Mucosa of descending colon (tissue), 3 donors: ENCODE data around the gene LBH. TPM values are rescaled to one million over a fixed set of nuclear protein-coding genes. Genes with fewer than 3 reads are reported as not detected.

Experiments used
- ATAC-seq: fragments of 200-7000 bp; cut with Tn5 transposase; one replicate; pipeline ENCODE4 v1.9.1; 2020; ENCODE audit warnings: mild to moderate bottlenecking, moderate library complexity
- DNase-seq, 3 donors: peaks; one replicate each; pipeline ENCODE4 v3.0.0-alpha.2; 2020
- H3K36me3 ChIP-seq: fragments of 200-600 bp; one replicate; pipeline ENCODE4 v1.8.0; 2021; ENCODE audit warnings: low read depth, mild to moderate bottlenecking
- H3K4me1 ChIP-seq: fragments of 200-600 bp; one replicate; pipeline ENCODE4 v1.8.0; 2021; ENCODE audit warnings: low read depth, mild to moderate bottlenecking
- H3K4me3 ChIP-seq: fragments of 200-600 bp; one replicate; pipeline ENCODE4 v1.8.0; 2021; ENCODE audit warnings: mild to moderate bottlenecking
- H3K9me3 ChIP-seq: fragments of 200-600 bp; one replicate; pipeline ENCODE4 v1.8.0; 2021; ENCODE audit warnings: mild to moderate bottlenecking
- intact Hi-C, 2 donors: fragments of 100-400 bp; cut with DNase I in 1 of 2; cut with micrococcal nuclease in 1 of 2; formaldehyde crosslinking; loops; one replicate each; pipeline versions ENCODE4 v1.11.0 to v1.11.1; 2022; cut with DNase I, micrococcal nuclease
- total RNA-seq, 3 donors: library from RNA; stranded (reverse); fragmentation: NEBNext Ultra II Directional in 2 of 3; extraction: Animal tissue kit (Norgen Biotek cat#: 25700) in 2 of 3; gene quantifications; one replicate each; pipeline versions ENCODE4 v1.2.1 to v1.2.4, GENCODE V29; 2021 to 2023
- TF ChIP-seq, protein P1 (sequence below): fragments of 200-600 bp; IDR thresholded peaks from one replicate; pipeline ENCODE4 v1.8.0; 2022; ENCODE audit warnings: antibody characterized with exemption, mild to moderate bottlenecking
- donor health status: DM: no; HTN: no; CAD: no; lungs with moderate emphysema.
- donor health status: DM: no; HTN: no; CAD: no.
- donor health status: DM: no; HTN: yes; CAD: no.

LBH gene
- total RNA-seq, 3 donors from 2014 or later = 7.2 to 12.8 (median 12.4) TPM

DNA sequence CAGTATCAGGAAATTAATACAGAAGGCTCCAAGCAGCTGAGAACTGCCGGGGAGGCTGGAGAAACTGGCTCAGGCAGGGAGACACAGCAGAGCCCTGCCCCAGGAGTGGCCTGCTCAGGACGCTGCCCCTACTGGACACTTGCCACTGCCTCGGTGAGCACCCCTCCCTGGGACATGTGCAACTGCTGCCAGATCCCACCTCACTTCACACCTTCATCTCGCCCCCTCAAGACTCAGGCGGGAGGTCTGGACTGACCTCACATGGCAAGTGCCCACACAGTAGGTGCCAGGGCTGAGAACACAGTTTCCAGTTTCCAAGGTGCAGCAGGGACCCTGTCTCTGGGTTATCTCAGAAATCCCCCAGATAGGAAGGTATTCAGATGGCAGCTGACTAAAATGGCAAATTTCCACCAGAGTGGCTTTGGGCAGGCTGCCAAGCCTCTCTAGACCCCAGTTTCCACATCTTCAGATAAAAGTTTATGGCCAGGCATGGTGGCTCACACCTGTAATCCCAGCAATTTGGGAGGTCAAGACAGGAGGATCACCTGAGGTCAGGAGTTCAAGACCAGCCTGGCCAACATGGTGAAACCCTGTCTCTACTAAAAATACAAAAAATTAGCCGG, 33.7 kb upstream of the LBH start:
- Histone ChIP-seq H3K9me3 (no peaks in the 10 kb centered on the region), H3K4me1 (no peaks in the 10 kb centered on the region), H3K36me3 (no peaks in the 10 kb centered on the region), H3K4me3 (no peak overlapping the region)
- TF ChIP-seq, protein P1, sequence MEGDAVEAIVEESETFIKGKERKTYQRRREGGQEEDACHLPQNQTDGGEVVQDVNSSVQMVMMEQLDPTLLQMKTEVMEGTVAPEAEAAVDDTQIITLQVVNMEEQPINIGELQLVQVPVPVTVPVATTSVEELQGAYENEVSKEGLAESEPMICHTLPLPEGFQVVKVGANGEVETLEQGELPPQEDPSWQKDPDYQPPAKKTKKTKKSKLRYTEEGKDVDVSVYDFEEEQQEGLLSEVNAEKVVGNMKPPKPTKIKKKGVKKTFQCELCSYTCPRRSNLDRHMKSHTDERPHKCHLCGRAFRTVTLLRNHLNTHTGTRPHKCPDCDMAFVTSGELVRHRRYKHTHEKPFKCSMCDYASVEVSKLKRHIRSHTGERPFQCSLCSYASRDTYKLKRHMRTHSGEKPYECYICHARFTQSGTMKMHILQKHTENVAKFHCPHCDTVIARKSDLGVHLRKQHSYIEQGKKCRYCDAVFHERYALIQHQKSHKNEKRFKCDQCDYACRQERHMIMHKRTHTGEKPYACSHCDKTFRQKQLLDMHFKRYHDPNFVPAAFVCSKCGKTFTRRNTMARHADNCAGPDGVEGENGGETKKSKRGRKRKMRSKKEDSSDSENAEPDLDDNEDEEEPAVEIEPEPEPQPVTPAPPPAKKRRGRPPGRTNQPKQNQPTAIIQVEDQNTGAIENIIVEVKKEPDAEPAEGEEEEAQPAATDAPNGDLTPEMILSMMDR = no peak
- no peak for DNase-seq
- intact Hi-C loops = no loop called here
- ATAC-seq = no peak

DNA sequence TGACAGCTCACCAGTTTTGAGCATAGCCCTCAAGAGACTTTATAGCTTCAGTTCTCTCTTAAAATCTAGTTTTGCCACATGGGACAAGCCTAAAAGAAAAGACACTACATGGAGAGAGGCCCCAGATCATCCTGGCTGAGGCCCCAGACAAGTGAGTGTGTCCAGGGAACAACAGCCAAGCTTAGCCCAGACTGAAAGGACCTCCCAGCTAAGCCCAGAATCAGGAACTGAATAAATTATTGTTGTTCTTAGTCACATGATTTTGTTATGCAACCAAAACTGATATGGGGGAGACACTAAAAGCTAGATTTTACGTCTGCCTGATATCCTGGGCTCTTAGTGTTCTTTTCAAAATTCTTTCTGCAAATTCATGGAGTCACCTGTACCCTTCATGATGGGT, 29.3 kb upstream of the LBH start:
- ATAC-seq (no peak), DNase-seq (no peak)
- no peaks in the 10 kb centered on the region for H3K9me3 ChIP-seq
- TF ChIP-seq, protein P1 = no peak
- no peaks in the 10 kb centered on the region for H3K4me1 ChIP-seq
- H3K4me3 ChIP-seq = no peak overlapping the region
- intact Hi-C loops = loop anchor here in 1 of 2 donors (10.0 kb wide), 1 partner anchor 133 kb away; no protein-coding TSS in a partner anchor
- H3K36me3 ChIP-seq = no peaks in the 10 kb centered on the region

DNA sequence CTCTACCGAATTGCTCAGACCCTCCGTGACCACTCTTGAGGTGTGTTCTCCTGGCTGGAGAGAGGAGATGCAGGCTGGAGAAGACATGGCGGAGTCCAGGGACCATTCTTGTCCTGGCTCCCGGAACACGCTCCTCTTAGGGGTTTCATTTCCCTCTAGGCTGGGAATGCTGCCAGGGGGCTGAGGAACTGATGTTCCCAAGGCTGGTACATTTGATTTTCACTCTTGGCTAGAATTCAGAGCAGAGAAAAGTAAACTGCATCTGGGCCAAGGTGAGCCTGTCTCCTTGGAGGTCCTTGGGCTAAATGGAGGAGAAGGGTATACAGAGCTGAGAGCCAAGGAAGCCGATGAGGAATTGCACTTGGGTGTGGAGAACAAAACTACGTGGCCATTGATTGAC, 28.2 kb upstream of the LBH start:
- TF ChIP-seq, protein P1 = no peak
- H3K9me3 ChIP-seq = peaks cover under 1% of the 10 kb centered on the region
- H3K4me1 ChIP-seq = no peaks in the 10 kb centered on the region
- H3K4me3 ChIP-seq = no peak overlapping the region
- ATAC-seq (no peak), DNase-seq (no peak)
- no peaks in the 10 kb centered on the region for H3K36me3 ChIP-seq
- intact Hi-C loops = loop anchor here in 1 of 2 donors (10.0 kb wide), 1 partner anchor 132 kb away; no protein-coding TSS in a partner anchor

DNA sequence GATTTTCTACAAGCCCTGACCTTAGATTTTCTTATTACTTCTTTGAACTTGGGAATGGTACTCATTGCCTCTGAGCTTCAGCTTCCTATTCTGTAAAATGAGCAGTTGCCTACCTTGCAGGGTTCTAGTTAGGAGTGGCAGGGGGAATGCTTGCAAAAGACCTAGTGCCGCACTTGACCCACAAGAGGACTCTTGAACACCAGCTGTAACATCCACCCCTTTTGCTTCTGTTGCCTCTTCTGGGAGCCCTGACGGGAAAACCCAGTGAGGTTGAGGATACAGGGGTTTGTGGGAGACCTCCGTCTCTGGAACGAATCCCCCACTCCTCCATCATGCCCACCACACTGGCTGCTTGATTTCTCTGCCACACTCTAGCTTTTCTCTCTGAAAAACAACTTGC, 27.1 kb upstream of the LBH start:
- TF ChIP-seq, protein P1 = no peak
- H3K4me1 ChIP-seq = no peaks in the 10 kb centered on the region
- no peaks in the 10 kb centered on the region for H3K36me3 ChIP-seq
- ATAC-seq = no peak
- no peak for DNase-seq
- intact Hi-C loops = loop anchor here in 1 of 2 donors (10.0 kb wide), 1 partner anchor 131 kb away; no protein-coding TSS in a partner anchor
- no peak overlapping the region for H3K4me3 ChIP-seq
- peaks cover 2% of the 10 kb centered on the region for H3K9me3 ChIP-seq

DNA sequence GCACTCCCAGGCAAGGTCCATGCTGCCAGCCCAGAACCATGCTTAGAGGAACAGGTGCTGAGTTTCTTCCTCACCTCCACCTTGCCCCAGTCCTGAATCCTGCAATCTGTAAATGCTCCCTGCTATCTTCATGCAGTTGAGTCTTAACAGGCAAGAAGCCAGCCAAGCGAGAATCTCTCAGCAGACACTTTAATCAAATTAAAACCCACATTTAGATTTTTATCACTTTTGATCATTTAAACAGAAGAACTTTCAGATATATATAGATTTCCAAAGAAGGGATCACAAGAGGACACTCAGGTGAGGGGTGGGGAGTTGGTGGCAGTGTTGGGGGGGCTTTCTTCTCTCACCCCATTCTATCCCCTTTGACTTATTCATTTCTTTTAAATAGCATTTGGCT, 25.9 kb upstream of the LBH start:
- H3K36me3 ChIP-seq = no peaks in the 10 kb centered on the region
- H3K9me3 ChIP-seq = peaks cover 2% of the 10 kb centered on the region
- intact Hi-C loops = loop anchor here (5.0 to 10.0 kb wide), 2 partner anchors 129 to 502 kb away; no protein-coding TSS in a partner anchor
- TF ChIP-seq, protein P1 = no peak
- DNase-seq (no peak), ATAC-seq (no peak)
- no peaks in the 10 kb centered on the region for H3K4me1 ChIP-seq
- no peak overlapping the region for H3K4me3 ChIP-seq
